Endothelial cell of umbilical vein (primary cell): ENCODE measurements around the gene TNRC6C. TPM values are rescaled to one million over a fixed set of nuclear protein-coding genes. Genes with fewer than 3 reads are reported as not detected.

Experiments
- BruUV-seq: library from RNA; stranded (reverse); fragments of 400-500 nt; replicated peaks from 2 replicates; lab custom pipeline; 2021; lab: Mats Ljungman, UMichigan
- CTCF ChIA-PET: fragments of 300-600, 350-600 bp; sonication (Branson Sonifier 250); formaldehyde crosslinking; loops from one replicate; lab custom pipeline; 2021; ENCODE audit warnings: antibody characterized with exemption, inconsistent platforms; lab: Charles Lee
- POLR2A ChIA-PET: fragments of 300-600, 350-600 bp; sonication (Branson Sonifier 250); formaldehyde crosslinking; loops from one replicate; lab custom pipeline; 2021; ENCODE audit warnings: antibody characterized with exemption, inconsistent platforms; lab: Charles Lee
- DNase-seq: peaks from one replicate; pipeline ENCODE4 v3.0.0-alpha.2; 2011; ENCODE audit warnings: low read depth, low spot score
- FAIRE-seq: peaks from 2 replicates; lab custom pipeline; 2011; peaks lifted over from hg19 to GRCh38; lab: Jason Lieb, UNC
- H2AFZ ChIP-seq: 2 replicates; pipeline ENCODE4 v1.6.0; 2012; ENCODE audit warnings: low read depth, low read length, control low read depth, inconsistent platforms
- H3K27ac ChIP-seq: 2 replicates; pipeline ENCODE4 v1.5.1; 2011; ENCODE audit warnings: low read depth, mild to moderate bottlenecking, control low read depth, low read length, moderate library complexity; ENCODE audit not compliant: insufficient read depth
- H3K27me3 ChIP-seq, 2 experiments: 2 replicates each; pipeline versions ENCODE4 v1.6.0 to v1.6.1; 2011; ENCODE audit warnings: low read length in 2 of 2, mixed read lengths in 1 of 2; ENCODE audit not compliant: control insufficient read depth in 2 of 2, insufficient read depth in 2 of 2
- H3K36me3 ChIP-seq, 2 experiments: 2 replicates in 1 of 2; 3 replicates in 1 of 2; pipeline ENCODE4 v1.5.1; 2011; ENCODE audit warnings: low read length in 2 of 2, mild to moderate bottlenecking in 1 of 2, moderate library complexity in 1 of 2; ENCODE audit not compliant: control insufficient read depth in 2 of 2, insufficient read depth in 2 of 2; ENCODE audit errors: extremely low read depth in 1 of 2
- H3K4me1 ChIP-seq: 3 replicates; pipeline ENCODE4 v1.5.1; 2011; ENCODE audit warnings: mild to moderate bottlenecking, low read length; ENCODE audit not compliant: control insufficient read depth, insufficient read depth; ENCODE audit errors: extremely low read depth
- H3K4me2 ChIP-seq: 2 replicates; pipeline ENCODE4 v1.6.1; 2011; ENCODE audit warnings: low read length, control low read depth, mixed read lengths; ENCODE audit not compliant: insufficient read depth
- H3K4me3 ChIP-seq, 3 experiments: fragments of 200-600 bp in 1 of 3; sonication (generic), shearing (Covaris generic) in 1 of 3; replicated peaks in 1 of 3; 2 replicates each; pipeline ENCODE4 v1.5.1; 2011 to 2016; ENCODE audit warnings: control low read depth in 3 of 3, low read length in 3 of 3, mild to moderate bottlenecking in 2 of 3, inconsistent platforms in 1 of 3, low read depth in 1 of 3, moderate library complexity in 1 of 3; ENCODE audit not compliant: insufficient read depth in 1 of 3
- H3K79me2 ChIP-seq: 2 replicates; pipeline ENCODE4 v1.6.0; 2012; ENCODE audit warnings: low read length, inconsistent platforms; ENCODE audit not compliant: control insufficient read depth, insufficient read depth
- H3K9ac ChIP-seq: replicated peaks from 2 replicates; pipeline ENCODE3; 2011; ENCODE audit warnings: low read length, control low read depth; ENCODE audit not compliant: insufficient read depth; ENCODE audit errors: extremely low read depth
- H3K9me1 ChIP-seq: replicated peaks from 3 replicates; pipeline ENCODE4 v1.6.0; 2011; ENCODE audit warnings: mild to moderate bottlenecking, low read length; ENCODE audit not compliant: control insufficient read depth, insufficient read depth; ENCODE audit errors: extremely low read depth
- H3K9me3 ChIP-seq: replicated peaks from 2 replicates; pipeline ENCODE4 v1.5.1; 2012; ENCODE audit warnings: low read length, inconsistent platforms; ENCODE audit not compliant: control insufficient read depth, insufficient read depth
- H4K20me1 ChIP-seq: replicated peaks from 2 replicates; pipeline ENCODE3; 2011; ENCODE audit warnings: mild to moderate bottlenecking, low read length; ENCODE audit not compliant: control insufficient read depth, insufficient read depth; ENCODE audit errors: extremely low read depth
- EZH2 ChIP-seq: IDR thresholded peaks from 2 replicates; pipeline ENCODE4 v1.6.1; 2012; ENCODE audit warnings: borderline replicate concordance, low read depth, mild to moderate bottlenecking, moderate library complexity, low read length, inconsistent platforms; ENCODE audit not compliant: severe bottlenecking
- FOS ChIP-seq: IDR thresholded peaks from 2 replicates; pipeline ENCODE4 v1.6.1; 2011; ENCODE audit warnings: mild to moderate bottlenecking, low read length, moderate library complexity, borderline replicate concordance; ENCODE audit not compliant: insufficient read depth
- GATA2 ChIP-seq: IDR thresholded peaks from 2 replicates; pipeline ENCODE4 v1.7.0; 2011; ENCODE audit warnings: low read depth, mild to moderate bottlenecking, moderate library complexity, mixed read lengths, low read length; ENCODE audit not compliant: insufficient read length, insufficient read depth
- JUN ChIP-seq: IDR thresholded peaks from 2 replicates; pipeline ENCODE4 v1.6.1; 2011; ENCODE audit warnings: borderline replicate concordance, low read depth; ENCODE audit not compliant: insufficient read length, insufficient read depth
- MYC ChIP-seq: IDR thresholded peaks from one replicate; pipeline ENCODE4 v1.6.1; 2011; ENCODE audit warnings: mild to moderate bottlenecking, low read depth, low read length
- POLR2A ChIP-seq: IDR thresholded peaks from 2 replicates; pipeline ENCODE4 v1.6.1; 2012; ENCODE audit warnings: low read depth, mild to moderate bottlenecking, control low read depth, low read length
- POLR2AphosphoS5 ChIP-seq: IDR thresholded peaks from 2 replicates; pipeline ENCODE4 v1.6.1; 2012; ENCODE audit warnings: low read depth, mild to moderate bottlenecking, control low read depth, low read length, moderate library complexity; ENCODE audit not compliant: insufficient read depth
- dilution Hi-C: fragments of 300-500 bp; cut with MboI; formaldehyde crosslinking; loops from one replicate; pipeline ENCODE4 v1.15.0; 2019; ENCODE audit warnings: low sequenced_read_pairs; ENCODE audit not compliant: extremely low pct_ligation_motif_present
- intact Hi-C: fragments of 100-400 bp; cut with micrococcal nuclease; formaldehyde crosslinking; loops from one replicate; pipeline ENCODE4 v1.10.0; 2022
- polyA plus RNA-seq, 4 experiments: library from polyadenylated mRNA; depleted of rRNA in 3 of 4; stranded (reverse) in 3 of 4; unstranded in 1 of 4; fragments of >200 nt; gene quantifications; 2 replicates each; pipeline versions ENCODE4 v1.2.1 to v1.2.3, GENCODE V29; 2011 to 2012; ENCODE audit warnings: missing spikeins in 1 of 4
- total RNA-seq: library from RNA; stranded (reverse); gene quantifications from 2 replicates; pipeline ENCODE4 v1.2.3, GENCODE V29; 2021
- TF ChIP-seq, protein P1 (sequence below): IDR thresholded peaks from 2 replicates; pipeline ENCODE4 v1.6.1; 2011; ENCODE audit not compliant: insufficient read depth, insufficient read length
- TF ChIP-seq, protein P2 (sequence below), 2 donors: IDR thresholded peaks; 1 replicate in 1 of 2; 2 replicates in 1 of 2; pipeline ENCODE4 v1.5.1; 2011; ENCODE audit warnings: low read length in 2 of 2, mild to moderate bottlenecking in 2 of 2, moderate library complexity in 2 of 2, control low read depth in 1 of 2, inconsistent platforms in 1 of 2, low read depth in 1 of 2; ENCODE audit not compliant: insufficient read depth in 1 of 2; ENCODE audit errors: extremely low read depth in 1 of 2

TNRC6C gene
- total and polyA plus RNA-seq, 2 donors (not counting 3 experiments of a cell fraction or from before 2014, with no cell fraction given): 2.1 to 17.5 TPM

DNA sequence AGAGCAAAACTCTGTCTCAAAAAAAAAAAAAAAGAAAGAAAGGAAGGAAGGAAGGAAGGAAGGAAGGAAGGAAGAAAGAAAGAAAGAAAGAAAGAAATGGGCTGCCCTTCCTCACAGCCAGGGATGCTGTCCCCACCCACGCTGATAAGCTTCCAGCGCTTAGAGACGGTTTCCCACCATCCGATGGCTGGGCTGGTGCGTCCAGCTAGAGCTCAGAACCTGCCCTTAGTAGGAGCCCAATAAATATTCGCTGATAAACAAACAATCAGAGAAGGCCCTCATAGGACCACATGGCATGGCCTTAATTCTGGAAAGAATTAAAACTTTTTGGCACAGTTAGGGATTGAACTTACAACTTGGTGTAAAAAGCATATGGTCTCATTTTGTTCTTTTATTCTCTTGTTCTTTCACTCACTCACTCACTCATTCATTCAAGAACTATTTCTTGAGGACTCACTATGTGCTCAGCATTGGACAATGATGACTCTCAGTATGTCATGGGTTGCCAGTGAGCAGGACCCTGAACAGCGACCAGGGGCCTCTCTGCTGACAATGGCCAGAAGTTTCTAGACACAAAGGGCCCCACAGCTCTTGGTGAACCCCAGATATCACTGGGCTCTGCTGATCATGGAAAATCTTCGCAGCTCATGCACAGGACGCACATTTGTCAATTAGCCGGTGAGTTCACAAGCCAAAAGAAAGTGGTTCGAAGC is 32.5 kb upstream of the TNRC6C start:
- DNase-seq: no peak
- Histone ChIP-seq H3K9me3 (no peaks in the 10 kb centered on the region), H3K9ac (no peak overlapping the region), H3K9me1 (no peaks in the 10 kb centered on the region), H3K4me1 (no peaks in the 10 kb centered on the region), H3K79me2 (no peaks in the 10 kb centered on the region), H3K27me3 (peaks cover 1 to 3% of the 10 kb centered on the region in 2 experiments), H4K20me1 (no peaks in the 10 kb centered on the region), H3K36me3 (no peaks in the 10 kb centered on the region), H2AFZ (no peak overlapping the region), H3K4me3 (no peak overlapping the region), H3K4me2 (no peak overlapping the region), H3K27ac (no peak overlapping the region)
- ChIA-PET POLR2A (no interaction called here), CTCF (interaction anchor here (1.4 kb wide), 1 partner anchor 12 kb away, joined by 3 read pairs; no protein-coding TSS in a partner anchor)
- intact Hi-C loops: no loop called here
- dilution Hi-C loops: no loop called here
- no TSS peak for BruUV-seq
- no peak for TF ChIP-seq JUN
- TF ChIP-seq EZH2: no peak
- no peak for TF ChIP-seq POLR2AphosphoS5
- TF ChIP-seq GATA2: no peak
- no peak for TF ChIP-seq FOS
- TF ChIP-seq, protein P1, sequence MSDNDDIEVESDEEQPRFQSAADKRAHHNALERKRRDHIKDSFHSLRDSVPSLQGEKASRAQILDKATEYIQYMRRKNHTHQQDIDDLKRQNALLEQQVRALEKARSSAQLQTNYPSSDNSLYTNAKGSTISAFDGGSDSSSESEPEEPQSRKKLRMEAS: no peak
- no peak for TF ChIP-seq POLR2A
- no peak for TF ChIP-seq MYC
- TF ChIP-seq, protein P2, sequence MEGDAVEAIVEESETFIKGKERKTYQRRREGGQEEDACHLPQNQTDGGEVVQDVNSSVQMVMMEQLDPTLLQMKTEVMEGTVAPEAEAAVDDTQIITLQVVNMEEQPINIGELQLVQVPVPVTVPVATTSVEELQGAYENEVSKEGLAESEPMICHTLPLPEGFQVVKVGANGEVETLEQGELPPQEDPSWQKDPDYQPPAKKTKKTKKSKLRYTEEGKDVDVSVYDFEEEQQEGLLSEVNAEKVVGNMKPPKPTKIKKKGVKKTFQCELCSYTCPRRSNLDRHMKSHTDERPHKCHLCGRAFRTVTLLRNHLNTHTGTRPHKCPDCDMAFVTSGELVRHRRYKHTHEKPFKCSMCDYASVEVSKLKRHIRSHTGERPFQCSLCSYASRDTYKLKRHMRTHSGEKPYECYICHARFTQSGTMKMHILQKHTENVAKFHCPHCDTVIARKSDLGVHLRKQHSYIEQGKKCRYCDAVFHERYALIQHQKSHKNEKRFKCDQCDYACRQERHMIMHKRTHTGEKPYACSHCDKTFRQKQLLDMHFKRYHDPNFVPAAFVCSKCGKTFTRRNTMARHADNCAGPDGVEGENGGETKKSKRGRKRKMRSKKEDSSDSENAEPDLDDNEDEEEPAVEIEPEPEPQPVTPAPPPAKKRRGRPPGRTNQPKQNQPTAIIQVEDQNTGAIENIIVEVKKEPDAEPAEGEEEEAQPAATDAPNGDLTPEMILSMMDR (IDR thresholded peaks at IDR 0.05; ENCODE audit: extremely low read depth in 1 of 2, insufficient read depth in 1 of 2, low read depth in 1 of 2, low read length in 2 of 2): no peak
- FAIRE-seq: no peak
